HG03280 (cell line): ENCODE data around the gene GULP1.

ENCODE experiments used
- ATAC-seq: cut with Tn5 transposase; IDR thresholded peaks from one replicate; pipeline ENCODE4 v1.9.1; 2021; ENCODE audit warnings: mild to moderate bottlenecking, moderate library complexity; ENCODE audit not compliant: unreplicated experiment

GULP1 gene

GRCh38 chr2:188365058-188365641 lies 73.5 kb downstream of the GULP1 start:
- no peak for ATAC-seq

- ATAC-seq: no peak
Measured at GRCh38 chr2:188367164-188367563, 75.5 kb downstream of the GULP1 start.

GRCh38 chr2:188369365-188369764 lies 77.7 kb downstream of the GULP1 start:
- ATAC-seq: peak; percentile 80

GRCh38 chr2:188378371-188378950 lies 86.8 kb downstream of the GULP1 start:
- ATAC-seq: no peak

GRCh38 chr2:188379748-188380147 lies 88.1 kb downstream of the GULP1 start:
- ATAC-seq: no peak

- no peak for ATAC-seq
Measured at GRCh38 chr2:188380280-188380679, 88.6 kb downstream of the GULP1 start.

GRCh38 chr2:188381614-188382013 lies 89.9 kb downstream of the GULP1 start:
- ATAC-seq: no peak

GRCh38 chr2:188382107-188382506 lies 90.4 kb downstream of the GULP1 start:
- ATAC-seq: no peak

- ATAC-seq: no peak
Measured at GRCh38 chr2:188383158-188383557, 91.5 kb downstream of the GULP1 start.

GRCh38 chr2:188385857-188386256 lies 94.2 kb downstream of the GULP1 start:
- ATAC-seq: no peak

- ATAC-seq: no peak
Measured at GRCh38 chr2:188388831-188389230, 97.2 kb downstream of the GULP1 start.

- no peak for ATAC-seq
Measured at GRCh38 chr2:188391354-188391753, 99.7 kb downstream of the GULP1 start.

- no peak for ATAC-seq
Measured at GRCh38 chr2:188394931-188395472, 103.3 kb downstream of the GULP1 start.

- no peak for ATAC-seq
Measured at GRCh38 chr2:188395903-188396689, 104.4 kb downstream of the GULP1 start.

GRCh38 chr2:188399159-188399558 lies 107.5 kb downstream of the GULP1 start:
- ATAC-seq: no peak

GRCh38 chr2:188403676-188404075 lies 112.0 kb downstream of the GULP1 start:
- no peak for ATAC-seq

- no peak for ATAC-seq
Measured at GRCh38 chr2:188404341-188405004, 112.8 kb downstream of the GULP1 start.

- no peak for ATAC-seq
Measured at GRCh38 chr2:188406414-188406813, 114.7 kb downstream of the GULP1 start.

GRCh38 chr2:188410504-188411235 lies 119.0 kb downstream of the GULP1 start:
- ATAC-seq: no peak

- no peak for ATAC-seq
Measured at GRCh38 chr2:188412190-188412589, 120.5 kb downstream of the GULP1 start.

- ATAC-seq: no peak
Measured at GRCh38 chr2:188414411-188414810, 122.7 kb downstream of the GULP1 start.
